ENCODE measurements around the gene EGLN3.
"Not testable (repeated sequence)": the region's sequence is repeated elsewhere in the genome, so short reads cannot be mapped to it uniquely, and the experiment has no call there.

The EGLN3 gene

GRCh38 chr14:33936391-33936790, 14.5 kb downstream of the EGLN3 start:
- FAIRE-seq (no peak), DNase-seq (ENCODE audit: insufficient read length, low spot score) (no peak)
- no peak for TF ChIP-seq POLR2A (IDR thresholded peaks at IDR 0.05; ENCODE audit: low read depth, low read length)

- DNase-seq (ENCODE audit: insufficient read length, low spot score) (no peak), FAIRE-seq (no peak)
- TF ChIP-seq POLR2A (IDR thresholded peaks at IDR 0.05; ENCODE audit: low read depth, low read length), result no peak
These were observed 15.9 kb downstream of the EGLN3 start for GRCh38 chr14:33934938-33935337.

- no peak for TF ChIP-seq POLR2A (IDR thresholded peaks at IDR 0.05; ENCODE audit: low read depth, low read length)
- FAIRE-seq, result no peak
These were observed 16.7 kb downstream of the EGLN3 start for GRCh38 chr14:33934043-33934750.

GRCh38 chr14:33933386-33933933, 17.4 kb downstream of the EGLN3 start:
- TF ChIP-seq POLR2A (IDR thresholded peaks at IDR 0.05; ENCODE audit: low read depth, low read length), result no peak
- FAIRE-seq (no peak), DNase-seq (ENCODE audit: insufficient read length, low spot score) (no peak)

More at GRCh38 chr14:33934043-33934750, 16.7 kb downstream of the EGLN3 start:
- no peak for DNase-seq (ENCODE audit: insufficient read length, low spot score)

- FAIRE-seq (no peak), DNase-seq (ENCODE audit: insufficient read length, low spot score) (no peak)
- no peak for TF ChIP-seq POLR2A (IDR thresholded peaks at IDR 0.05; ENCODE audit: low read depth, low read length)
These were observed 18.1 kb downstream of the EGLN3 start for GRCh38 chr14:33932576-33933345.

GRCh38 chr14:33932033-33932432, 18.8 kb downstream of the EGLN3 start:
- no peak for DNase-seq (ENCODE audit: insufficient read length, low spot score)
- FAIRE-seq, result no peak
- no peak for TF ChIP-seq POLR2A (IDR thresholded peaks at IDR 0.05; ENCODE audit: low read depth, low read length)

GRCh38 chr14:33931461-33931860, 19.4 kb downstream of the EGLN3 start:
- TF ChIP-seq POLR2A (IDR thresholded peaks at IDR 0.05; ENCODE audit: low read depth, low read length), result no peak
- no peak for FAIRE-seq
- no peak for DNase-seq (ENCODE audit: insufficient read length, low spot score)

GRCh38 chr14:33930439-33930838, 20.4 kb downstream of the EGLN3 start:
- TF ChIP-seq POLR2A (IDR thresholded peaks at IDR 0.05; ENCODE audit: low read depth, low read length), result no peak
- DNase-seq (ENCODE audit: insufficient read length, low spot score), result no peak
- no peak for FAIRE-seq

- FAIRE-seq (no peak), DNase-seq (ENCODE audit: insufficient read length, low spot score) (no peak)
- no peak for TF ChIP-seq POLR2A (IDR thresholded peaks at IDR 0.05; ENCODE audit: low read depth, low read length)
These were observed 21.0 kb downstream of the EGLN3 start for GRCh38 chr14:33929799-33930408.

- no peak for DNase-seq (ENCODE audit: insufficient read length, low spot score)
- no peak for FAIRE-seq
- no peak for TF ChIP-seq POLR2A (IDR thresholded peaks at IDR 0.05; ENCODE audit: low read depth, low read length)
These were observed 22.0 kb downstream of the EGLN3 start for GRCh38 chr14:33928895-33929294.

- FAIRE-seq (no peak), DNase-seq (ENCODE audit: insufficient read length, low spot score) (no peak)
- TF ChIP-seq POLR2A (IDR thresholded peaks at IDR 0.05; ENCODE audit: low read depth, low read length), result no peak
These were observed 22.9 kb downstream of the EGLN3 start for GRCh38 chr14:33927944-33928343.

- not testable (repeated sequence) for DNase-seq (ENCODE audit: insufficient read length, low spot score); FAIRE-seq
These were observed 23.9 kb downstream of the EGLN3 start for GRCh38 chr14:33926967-33927366.

GRCh38 chr14:33925946-33926345, 24.9 kb downstream of the EGLN3 start:
- FAIRE-seq (no peak), DNase-seq (ENCODE audit: insufficient read length, low spot score) (no peak)
- no peak for TF ChIP-seq POLR2A (IDR thresholded peaks at IDR 0.05; ENCODE audit: low read depth, low read length)

GRCh38 chr14:33925235-33925634, 25.6 kb downstream of the EGLN3 start:
- no peak for FAIRE-seq
- TF ChIP-seq POLR2A (IDR thresholded peaks at IDR 0.05; ENCODE audit: low read depth, low read length), result no peak
- no peak for DNase-seq (ENCODE audit: insufficient read length, low spot score)
